ENCODE results near the gene RACK1.

Gene RACK1

DNA sequence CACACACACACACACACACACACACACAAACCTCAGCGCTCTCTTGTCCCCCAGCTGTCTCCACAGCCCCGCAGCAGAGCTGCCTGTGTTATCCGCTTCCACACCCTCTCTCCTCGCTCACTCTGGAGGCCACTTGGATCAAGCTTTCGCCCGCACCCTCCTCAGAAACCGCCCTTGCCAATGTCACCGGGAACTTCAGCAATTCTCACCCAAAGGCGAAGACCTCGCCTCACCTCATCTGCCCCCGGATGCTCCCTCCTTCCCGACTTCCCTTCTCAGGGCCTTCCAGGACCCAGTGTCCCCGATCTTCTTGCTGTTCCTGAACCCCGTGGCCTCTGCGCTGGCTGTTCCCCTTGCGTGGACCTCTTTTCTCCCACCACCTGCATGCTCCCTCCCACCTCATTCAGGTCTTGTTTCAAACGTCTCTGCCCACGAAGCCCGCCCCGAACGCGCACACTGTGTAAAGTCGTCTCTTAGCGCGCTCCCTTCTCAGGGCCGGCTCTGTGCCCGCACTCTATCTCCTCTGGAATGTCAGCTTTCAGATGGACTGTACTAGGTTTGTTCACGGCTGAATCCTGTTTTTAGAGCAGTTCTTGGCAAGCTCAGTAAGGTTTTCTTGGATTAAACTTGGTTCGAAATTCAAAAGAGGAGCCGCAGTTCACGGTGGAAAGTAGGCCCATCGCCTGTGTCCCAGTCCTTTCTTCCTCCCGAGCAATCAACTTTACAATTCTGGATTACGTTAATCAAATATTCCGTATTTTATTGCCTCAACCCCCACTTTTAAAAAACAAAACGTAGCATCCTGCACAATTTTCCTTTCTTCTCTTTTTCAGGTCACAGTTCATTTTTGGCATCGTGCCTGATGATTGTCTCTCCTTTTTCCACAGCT, 37.7 kb downstream of the RACK1 start:
- no peaks in the 10 kb centered on the region for H3K9me2 ChIP-seq (ENCODE audit: low read depth, low read length)
- no peak overlapping the region for H3K27ac ChIP-seq (ENCODE audit: low read depth, low read length, poor library complexity, severe bottlenecking)
- H3K4me3 ChIP-seq (ENCODE audit: low read depth, low read length, poor library complexity, severe bottlenecking), result peak overlapping the region; percentile 74
- peak overlapping the region; percentile 60 for H3K9ac ChIP-seq (ENCODE audit: low read length)
- H3K36me3 ChIP-seq (ENCODE audit: insufficient read depth, low read length), result no peaks in the 10 kb centered on the region
- peaks cover 7% of the 10 kb centered on the region; the same call in 1 of the 2 replicates for H3K27me3 ChIP-seq (ENCODE audit: insufficient read depth, low read length)
- H3K79me2 ChIP-seq (ENCODE audit: insufficient read depth, low read length), result no peaks in the 10 kb centered on the region
- H3K9me3 ChIP-seq (ENCODE audit: low read length), result no peaks in the 10 kb centered on the region
- H2AFZ ChIP-seq (ENCODE audit: low read length), result no peak overlapping the region
- TF ChIP-seq, protein P1, sequence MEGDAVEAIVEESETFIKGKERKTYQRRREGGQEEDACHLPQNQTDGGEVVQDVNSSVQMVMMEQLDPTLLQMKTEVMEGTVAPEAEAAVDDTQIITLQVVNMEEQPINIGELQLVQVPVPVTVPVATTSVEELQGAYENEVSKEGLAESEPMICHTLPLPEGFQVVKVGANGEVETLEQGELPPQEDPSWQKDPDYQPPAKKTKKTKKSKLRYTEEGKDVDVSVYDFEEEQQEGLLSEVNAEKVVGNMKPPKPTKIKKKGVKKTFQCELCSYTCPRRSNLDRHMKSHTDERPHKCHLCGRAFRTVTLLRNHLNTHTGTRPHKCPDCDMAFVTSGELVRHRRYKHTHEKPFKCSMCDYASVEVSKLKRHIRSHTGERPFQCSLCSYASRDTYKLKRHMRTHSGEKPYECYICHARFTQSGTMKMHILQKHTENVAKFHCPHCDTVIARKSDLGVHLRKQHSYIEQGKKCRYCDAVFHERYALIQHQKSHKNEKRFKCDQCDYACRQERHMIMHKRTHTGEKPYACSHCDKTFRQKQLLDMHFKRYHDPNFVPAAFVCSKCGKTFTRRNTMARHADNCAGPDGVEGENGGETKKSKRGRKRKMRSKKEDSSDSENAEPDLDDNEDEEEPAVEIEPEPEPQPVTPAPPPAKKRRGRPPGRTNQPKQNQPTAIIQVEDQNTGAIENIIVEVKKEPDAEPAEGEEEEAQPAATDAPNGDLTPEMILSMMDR (IDR thresholded peaks at IDR 0.05; ENCODE audit: low read length), result no peak
- no peak for TF ChIP-seq EZH2 (IDR thresholded peaks at IDR 0.05; ENCODE audit: borderline replicate concordance, low read length)
- H3F3A ChIP-seq (ENCODE audit: insufficient read depth, low read length), result no peaks in the 10 kb centered on the region
- peaks cover 29% of the 10 kb centered on the region for H3K4me1 ChIP-seq (ENCODE audit: insufficient read depth, low read length, severe bottlenecking)
- no peaks in the 10 kb centered on the region for H4K20me1 ChIP-seq (ENCODE audit: insufficient read depth, low read length)
- H3K4me2 ChIP-seq (ENCODE audit: low read length), result peak overlapping the region; percentile 89

DNA sequence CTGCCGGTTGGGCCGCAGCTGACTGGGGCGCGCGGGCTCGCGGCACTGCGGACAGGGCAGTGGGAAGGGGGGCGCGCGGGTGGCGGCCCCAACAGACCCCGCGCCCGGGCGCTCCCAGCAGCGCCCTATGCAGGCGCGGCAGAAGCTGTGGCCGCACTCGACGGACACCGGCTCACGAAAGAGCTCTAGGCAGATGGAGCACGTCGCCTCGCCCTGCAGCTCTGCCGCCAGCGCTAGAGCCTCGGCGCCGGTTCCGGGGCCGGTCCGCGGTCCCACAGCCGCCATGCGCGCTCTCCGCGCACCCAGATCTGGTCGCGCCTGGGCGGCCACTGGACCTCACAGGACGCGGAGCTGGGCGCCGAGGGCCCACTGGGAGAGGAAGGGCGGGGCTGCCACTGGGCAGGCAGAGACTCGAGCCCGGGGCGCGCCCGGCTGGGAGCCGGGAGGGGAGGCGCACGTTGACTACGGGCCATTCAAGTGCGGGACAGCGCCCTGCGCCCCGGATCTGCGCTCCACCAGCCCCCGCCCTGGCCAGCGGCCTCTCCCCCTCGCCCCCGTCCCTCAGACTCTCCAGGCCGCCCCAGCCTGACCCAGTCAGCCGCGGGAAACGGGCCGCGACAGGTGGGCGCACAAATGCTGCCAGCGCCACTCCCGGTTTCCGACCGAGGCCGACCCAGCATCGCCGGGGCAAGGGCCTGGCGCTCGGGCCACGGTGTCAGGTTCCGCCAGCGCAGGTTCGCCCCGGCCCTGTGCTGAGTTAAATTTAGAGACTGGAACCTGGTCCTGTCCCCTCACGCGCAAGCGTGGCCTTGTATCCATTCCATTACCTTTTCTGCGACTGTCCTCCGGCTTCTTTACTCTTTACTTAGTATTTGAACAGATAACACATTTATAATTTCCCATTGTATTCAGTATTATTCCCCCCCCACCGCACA, 38.6 kb downstream of the RACK1 start, which contains the start of gene TRIM7:
TRIM7 (minus strand) TSS at position 371 of the 935 bp plus-strand sequence; CDS start at position 285, 86 bp downstream.
- peak within 1 kb of the TSS; percentile 89 for H3K4me2 ChIP-seq (ENCODE audit: low read length)
- no peaks in the 10 kb centered on the region for H3K36me3 ChIP-seq (ENCODE audit: insufficient read depth, low read length)
- no peaks in the 10 kb centered on the region for H3K79me2 ChIP-seq (ENCODE audit: insufficient read depth, low read length)
- H4K20me1 ChIP-seq (ENCODE audit: insufficient read depth, low read length), result no peaks in the 10 kb centered on the region
- TF ChIP-seq, protein P1 (IDR thresholded peaks at IDR 0.05; ENCODE audit: low read length), result no peak
- no peak for TF ChIP-seq EZH2 (IDR thresholded peaks at IDR 0.05; ENCODE audit: borderline replicate concordance, low read length)
- H3F3A ChIP-seq (ENCODE audit: insufficient read depth, low read length), result no peaks in the 10 kb centered on the region
- no peak within 1 kb of the TSS for H2AFZ ChIP-seq (ENCODE audit: low read length)
- H3K27ac ChIP-seq (ENCODE audit: low read depth, low read length, poor library complexity, severe bottlenecking), result no peak within 1 kb of the TSS
- no peaks in the 10 kb centered on the region for H3K9me3 ChIP-seq (ENCODE audit: low read length)
- H3K4me1 ChIP-seq (ENCODE audit: insufficient read depth, low read length, severe bottlenecking), result peaks cover 29% of the 10 kb centered on the region
- H3K9ac ChIP-seq (ENCODE audit: low read length), result peak within 1 kb of the TSS; percentile 60
- H3K27me3 ChIP-seq (ENCODE audit: insufficient read depth, low read length), result peaks cover 8% of the 10 kb centered on the region; the same call in 1 of the 2 replicates
- H3K9me2 ChIP-seq (ENCODE audit: low read depth, low read length), result no peaks in the 10 kb centered on the region
- peak within 1 kb of the TSS; percentile 74 for H3K4me3 ChIP-seq (ENCODE audit: low read depth, low read length, poor library complexity, severe bottlenecking)

DNA sequence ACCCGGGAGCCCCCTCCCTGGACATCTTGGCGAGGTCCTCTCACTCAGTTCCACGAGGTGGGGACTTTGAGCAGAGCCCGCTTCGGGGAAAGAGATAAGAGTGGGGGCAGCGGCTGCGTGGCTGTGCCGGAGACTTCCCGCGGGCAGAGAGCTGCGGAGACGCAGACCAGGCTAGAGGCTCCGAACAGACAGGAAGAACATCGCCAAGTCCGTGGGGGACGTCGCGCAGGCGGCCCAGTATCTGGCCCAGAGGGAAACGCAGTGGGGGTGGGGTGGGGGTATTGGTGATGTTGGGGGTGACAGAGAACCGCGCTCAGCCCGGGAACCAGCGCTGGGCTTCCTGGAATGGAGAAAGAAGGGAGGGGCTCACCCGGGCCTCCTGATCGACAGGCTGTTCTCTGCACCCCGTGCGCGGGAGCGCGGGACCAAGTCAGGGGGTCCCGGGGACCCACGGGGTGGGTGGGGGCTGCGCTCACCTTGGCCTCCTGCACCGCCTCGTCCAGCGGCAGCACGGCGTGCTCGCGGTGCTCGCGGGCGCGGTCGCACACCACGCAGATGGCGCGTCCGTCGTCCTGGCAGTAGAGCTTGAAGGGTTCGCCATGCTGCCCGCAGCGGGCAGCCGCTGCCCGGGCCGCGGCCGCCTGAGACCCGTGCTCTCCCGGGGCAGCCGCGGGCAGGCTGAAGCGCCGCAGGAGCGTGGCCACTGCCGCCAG, 39.4 kb downstream of the RACK1 start:
- Histone ChIP-seq H3K4me2 (ENCODE audit: low read length) (peak overlapping the region; percentile 89), H3F3A (ENCODE audit: insufficient read depth, low read length) (no peaks in the 10 kb centered on the region), H3K9ac (ENCODE audit: low read length) (no peak overlapping the region), H3K4me1 (ENCODE audit: insufficient read depth, low read length, severe bottlenecking) (peaks cover 29% of the 10 kb centered on the region), H4K20me1 (ENCODE audit: insufficient read depth, low read length) (no peaks in the 10 kb centered on the region), H3K9me2 (ENCODE audit: low read depth, low read length) (no peaks in the 10 kb centered on the region), H3K27me3 (ENCODE audit: insufficient read depth, low read length) (peaks cover 14% of the 10 kb centered on the region; the same call in 1 of the 2 replicates), H3K9me3 (ENCODE audit: low read length) (no peaks in the 10 kb centered on the region), H2AFZ (ENCODE audit: low read length) (no peak overlapping the region), H3K4me3 (ENCODE audit: low read depth, low read length, poor library complexity, severe bottlenecking) (peak overlapping the region; percentile 74), H3K36me3 (ENCODE audit: insufficient read depth, low read length) (no peaks in the 10 kb centered on the region), H3K27ac (ENCODE audit: low read depth, low read length, poor library complexity, severe bottlenecking) (no peak overlapping the region), H3K79me2 (ENCODE audit: insufficient read depth, low read length) (no peaks in the 10 kb centered on the region)
- no peak for TF ChIP-seq EZH2 (IDR thresholded peaks at IDR 0.05; ENCODE audit: borderline replicate concordance, low read length)
- TF ChIP-seq, protein P1 (IDR thresholded peaks at IDR 0.05; ENCODE audit: low read length), result no peak

Measured in OCI-LY1 (cell line).